HG03469 (cell line): ENCODE measurements around the gene SLC6A13.
"Not testable (repeated sequence)": the region's sequence is repeated elsewhere in the genome, so short reads cannot be mapped to it uniquely, and the experiment has no call there.

Source experiments
- ATAC-seq: cut with Tn5 transposase; IDR thresholded peaks from one replicate; pipeline ENCODE4 v1.9.1; 2021; ENCODE audit warnings: mild to moderate bottlenecking, moderate library complexity, moderate number of reproducible peaks; ENCODE audit not compliant: unreplicated experiment

The SLC6A13 gene

DNA sequence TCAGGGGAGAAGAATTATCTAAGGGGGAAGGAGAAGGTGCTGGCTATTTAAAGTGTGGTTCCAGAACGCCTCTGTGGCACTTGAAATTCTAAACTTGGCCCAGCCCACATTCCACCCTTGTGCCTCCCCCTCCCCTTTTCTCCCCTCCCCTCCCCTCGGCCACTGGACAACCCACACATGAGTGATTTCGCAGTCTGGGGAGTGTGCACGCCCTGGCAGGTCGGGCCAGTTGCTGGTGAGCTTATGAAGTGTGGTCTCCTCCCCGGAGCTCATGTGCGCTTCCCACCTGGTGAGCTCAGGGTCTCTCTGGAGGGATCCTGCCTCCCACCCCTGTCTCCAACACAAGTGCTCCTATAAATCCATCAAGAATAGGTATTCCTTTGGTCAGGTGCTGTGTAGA is at the start of gene SLC6A13:
TSS of gene SLC6A13 (minus strand) at position 20 of the 400 bp plus-strand sequence. CDS start 2,784 bp downstream, outside the sequence.
- ATAC-seq = no peak

DNA sequence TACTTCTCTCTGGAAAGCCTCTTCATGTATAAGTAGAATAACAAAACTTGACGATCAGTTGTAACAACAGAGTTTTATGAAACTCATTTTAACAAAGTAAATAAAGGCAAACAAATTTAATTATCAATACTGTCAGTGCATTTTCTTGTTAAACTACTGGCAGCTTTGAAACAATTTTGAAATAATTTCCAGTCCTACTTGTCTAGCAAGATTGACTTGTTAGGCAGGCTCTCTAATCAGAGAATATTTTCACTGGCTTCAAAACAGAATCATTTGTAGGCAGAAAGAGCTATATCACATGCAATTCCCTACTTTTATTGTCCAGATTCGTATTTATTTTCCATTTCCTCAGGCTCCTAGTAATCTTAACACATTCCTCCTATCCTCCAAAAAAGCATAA is 45.9 kb upstream of the SLC6A13 start:
- ATAC-seq = no peak

DNA sequence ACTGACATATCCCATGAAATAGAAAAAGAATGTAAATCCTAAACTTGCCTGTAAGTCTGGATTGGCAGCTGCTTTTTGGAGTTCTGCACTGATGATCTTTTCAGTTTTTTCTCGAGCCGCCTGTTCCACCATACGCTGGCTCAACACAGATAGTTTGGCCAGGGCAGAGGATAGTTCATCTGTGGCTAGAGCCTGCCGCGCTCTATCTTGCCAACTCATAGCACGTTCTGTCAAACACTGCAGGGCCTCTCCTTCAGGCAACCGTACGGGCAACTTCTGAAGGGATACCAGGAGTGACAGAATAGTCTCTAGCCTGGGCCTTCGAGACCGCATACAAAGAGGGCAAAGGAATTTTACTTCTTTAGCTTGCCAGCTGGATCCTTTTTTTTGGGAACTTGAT is 44.8 kb upstream of the SLC6A13 start:
- no peak for ATAC-seq

DNA sequence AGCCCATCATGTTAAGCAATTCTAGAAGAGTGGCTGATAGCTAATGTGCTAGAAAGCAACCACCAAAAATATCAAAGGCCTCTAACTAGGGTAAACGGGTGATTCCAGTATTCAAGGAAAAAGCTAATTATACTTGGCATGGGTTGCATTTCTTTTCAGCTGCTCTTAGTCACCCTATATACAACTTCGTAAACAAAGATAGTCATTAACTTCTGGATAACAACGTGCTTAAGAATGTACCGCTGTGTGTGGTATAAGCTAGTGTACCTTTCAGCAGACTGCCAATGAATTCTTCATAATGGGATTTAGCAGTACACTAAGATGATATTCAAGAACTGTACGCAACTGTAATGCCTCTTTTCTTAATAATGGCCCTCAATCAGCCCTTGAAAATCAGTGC is 42.2 kb upstream of the SLC6A13 start:
- ATAC-seq = no peak

DNA sequence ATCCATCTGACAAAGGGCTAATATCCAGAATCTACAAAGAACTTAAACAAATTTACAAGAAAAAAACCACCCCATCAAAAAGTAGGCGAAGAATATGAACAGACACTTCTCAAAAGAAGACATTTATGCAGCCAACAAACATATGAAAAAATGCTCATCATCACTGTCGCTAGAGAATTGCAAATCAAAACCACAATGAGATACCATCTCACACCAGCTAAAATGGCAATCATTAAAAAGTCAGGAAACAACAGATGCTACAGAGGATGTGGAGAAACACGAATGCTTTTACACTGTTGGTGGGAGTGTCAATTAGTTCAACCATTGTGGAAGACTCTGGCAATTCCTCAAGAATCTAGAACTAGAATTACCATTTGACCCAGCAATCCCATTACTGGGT is 40.1 kb upstream of the SLC6A13 start:
- ATAC-seq = not testable (repeated sequence)

DNA sequence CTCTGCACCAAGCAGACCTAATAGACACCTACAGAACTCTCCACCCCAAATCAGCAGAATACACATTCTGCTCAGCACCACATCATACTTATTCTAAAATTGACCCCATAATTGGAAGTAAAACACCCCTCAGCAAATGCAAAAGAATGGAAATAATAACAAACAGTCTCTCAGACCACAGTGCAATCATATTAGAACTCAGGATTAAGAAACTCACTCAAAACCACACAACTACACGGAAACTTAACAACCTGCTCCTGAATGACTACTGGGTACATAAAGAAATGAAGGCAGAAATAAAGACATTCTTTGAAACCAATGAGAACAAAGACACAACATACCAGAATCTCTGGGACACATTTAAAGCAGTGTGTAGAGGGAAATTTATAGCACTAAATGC is 37.5 kb upstream of the SLC6A13 start:
- not testable (repeated sequence) for ATAC-seq

DNA sequence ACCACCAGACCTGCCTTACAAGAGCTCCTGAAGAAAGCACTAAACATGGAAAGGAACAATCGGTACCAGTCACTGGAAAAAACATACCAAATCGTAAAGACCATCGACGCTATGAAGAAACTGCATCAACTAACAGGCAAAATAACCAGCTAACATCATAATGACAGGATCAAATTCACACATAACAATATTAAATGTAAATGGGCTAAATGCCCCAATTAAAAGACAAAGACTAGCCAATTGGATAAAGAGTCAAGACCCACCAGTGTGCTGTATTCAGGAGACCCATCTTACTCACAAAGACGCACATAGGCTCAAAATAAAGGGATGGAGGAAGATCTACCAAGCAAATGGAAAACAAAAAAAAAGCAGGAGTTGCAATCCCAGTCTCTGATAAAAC is 36.9 kb upstream of the SLC6A13 start:
- not testable (repeated sequence) for ATAC-seq

DNA sequence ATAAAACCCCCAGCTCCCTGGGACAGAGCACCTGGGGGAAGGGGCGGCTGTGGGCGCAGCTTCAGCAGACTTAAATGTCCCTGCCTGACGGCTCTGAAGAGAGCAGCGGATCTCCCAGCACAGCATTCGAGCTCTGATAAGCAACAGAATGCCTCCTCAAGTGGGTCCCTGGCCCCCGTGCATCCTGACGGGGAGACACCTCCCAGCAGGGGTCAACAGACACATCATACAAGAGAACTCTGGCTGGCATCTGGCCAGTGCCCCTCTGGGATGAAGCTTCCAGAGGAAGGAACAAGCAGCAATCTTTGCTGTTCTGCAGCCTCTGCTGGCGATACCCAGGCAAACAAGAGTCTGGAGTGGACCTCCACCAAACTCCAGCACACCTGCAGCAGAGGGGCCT is 35.4 kb upstream of the SLC6A13 start:
- ATAC-seq = not testable (repeated sequence)

DNA sequence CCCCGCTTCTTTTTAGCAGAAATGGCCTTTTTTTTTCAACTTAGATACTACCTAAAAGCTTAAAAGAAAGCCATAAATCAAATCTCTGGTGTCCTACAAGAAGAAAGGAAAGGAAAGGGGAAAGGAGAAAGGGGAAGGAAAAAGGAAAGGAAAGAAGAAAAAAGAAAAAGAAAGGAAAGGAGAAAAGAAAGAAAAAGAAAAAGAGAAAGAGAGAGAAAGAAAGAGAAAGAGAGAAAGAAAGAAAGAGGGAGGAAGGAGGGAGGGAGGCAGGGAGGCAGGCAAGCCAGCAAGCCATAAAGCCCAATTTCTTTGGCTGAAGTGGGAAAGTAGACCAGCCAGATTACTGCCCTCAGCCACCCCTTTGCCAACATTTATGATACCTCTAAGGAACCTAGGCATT is 32.5 kb upstream of the SLC6A13 start:
- ATAC-seq = no peak

DNA sequence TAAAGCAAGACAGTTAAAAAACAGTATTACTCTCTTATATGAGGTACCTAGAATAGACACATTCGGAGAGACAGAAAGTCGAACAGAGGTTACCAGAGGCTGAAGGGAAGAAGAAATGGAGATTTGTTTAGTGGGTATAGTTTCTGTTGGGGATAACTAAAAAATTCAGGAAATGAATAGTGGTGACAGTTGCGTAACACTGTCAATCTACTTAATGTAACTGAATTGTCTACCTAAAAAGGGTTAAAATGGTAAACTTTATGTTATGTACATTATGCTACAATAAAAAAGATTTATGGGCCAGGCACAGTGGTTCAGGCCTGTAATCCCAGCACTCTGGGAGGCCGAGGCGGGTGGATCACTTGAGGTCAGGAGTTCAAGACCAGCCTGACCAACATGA is 30.6 kb upstream of the SLC6A13 start:
- ATAC-seq = no peak

DNA sequence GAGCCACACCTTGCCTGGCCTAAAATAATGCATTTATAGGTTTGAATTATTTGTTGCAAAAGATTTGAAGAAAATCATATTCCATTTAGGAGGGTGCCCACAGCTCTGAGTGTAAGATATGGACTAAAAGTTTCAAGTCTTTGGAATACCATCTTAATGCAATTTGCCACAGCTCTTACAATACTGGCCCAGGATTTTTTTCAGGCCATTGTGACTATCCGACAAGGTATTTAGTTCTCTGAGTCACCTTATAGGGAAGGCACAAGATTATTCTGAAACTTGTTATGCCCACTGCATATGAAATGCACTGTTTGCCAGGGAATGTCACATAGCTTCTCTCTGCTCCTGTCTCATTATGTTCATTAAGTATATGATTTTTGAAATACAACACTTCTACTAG is 29.6 kb upstream of the SLC6A13 start:
- no peak for ATAC-seq

DNA sequence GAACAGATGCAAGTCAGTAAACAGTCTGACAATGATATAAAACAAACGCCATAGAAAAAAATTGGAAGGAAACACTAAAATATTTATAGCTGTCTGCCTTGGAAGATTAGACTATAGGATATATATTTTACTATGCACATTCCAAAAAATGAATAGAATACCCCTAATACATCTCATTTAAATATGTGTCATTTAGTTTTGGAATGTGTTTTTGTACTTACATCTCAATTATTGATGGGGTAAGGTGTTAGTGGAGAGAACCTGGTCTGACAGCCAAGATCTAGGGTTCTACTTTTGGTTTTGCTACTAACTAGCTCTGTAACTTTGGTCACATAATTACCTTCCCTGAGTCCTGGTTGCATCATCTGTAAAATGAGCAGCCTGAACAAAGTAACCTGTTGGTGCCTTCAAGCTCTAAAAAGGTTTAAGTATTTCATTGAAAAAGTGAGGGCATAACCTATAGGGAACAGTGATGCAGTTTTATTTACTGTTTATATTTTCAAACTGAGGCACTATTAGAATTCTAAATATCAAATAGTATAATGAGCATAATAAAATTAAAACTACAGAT is 28.6 kb upstream of the SLC6A13 start:
- ATAC-seq = no peak

DNA sequence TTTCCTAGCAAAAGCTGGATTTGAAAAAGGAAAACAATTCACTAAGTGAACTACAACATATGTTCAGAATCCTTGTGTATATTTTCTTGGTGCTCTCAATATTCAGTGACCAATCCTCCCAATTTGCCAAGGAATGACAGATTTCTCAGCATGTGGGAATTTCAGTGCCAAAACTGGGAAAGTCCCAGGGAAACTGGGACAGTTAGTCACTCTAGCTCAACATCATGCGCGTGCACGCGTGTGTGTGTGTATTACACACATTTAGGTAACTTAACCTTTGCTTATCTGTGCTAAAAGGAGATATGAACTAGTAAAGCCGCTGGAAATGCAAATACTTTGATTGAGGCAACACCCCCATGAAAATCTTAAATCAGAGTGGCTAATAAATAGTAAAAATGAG is 26.1 kb upstream of the SLC6A13 start:
- no peak for ATAC-seq

DNA sequence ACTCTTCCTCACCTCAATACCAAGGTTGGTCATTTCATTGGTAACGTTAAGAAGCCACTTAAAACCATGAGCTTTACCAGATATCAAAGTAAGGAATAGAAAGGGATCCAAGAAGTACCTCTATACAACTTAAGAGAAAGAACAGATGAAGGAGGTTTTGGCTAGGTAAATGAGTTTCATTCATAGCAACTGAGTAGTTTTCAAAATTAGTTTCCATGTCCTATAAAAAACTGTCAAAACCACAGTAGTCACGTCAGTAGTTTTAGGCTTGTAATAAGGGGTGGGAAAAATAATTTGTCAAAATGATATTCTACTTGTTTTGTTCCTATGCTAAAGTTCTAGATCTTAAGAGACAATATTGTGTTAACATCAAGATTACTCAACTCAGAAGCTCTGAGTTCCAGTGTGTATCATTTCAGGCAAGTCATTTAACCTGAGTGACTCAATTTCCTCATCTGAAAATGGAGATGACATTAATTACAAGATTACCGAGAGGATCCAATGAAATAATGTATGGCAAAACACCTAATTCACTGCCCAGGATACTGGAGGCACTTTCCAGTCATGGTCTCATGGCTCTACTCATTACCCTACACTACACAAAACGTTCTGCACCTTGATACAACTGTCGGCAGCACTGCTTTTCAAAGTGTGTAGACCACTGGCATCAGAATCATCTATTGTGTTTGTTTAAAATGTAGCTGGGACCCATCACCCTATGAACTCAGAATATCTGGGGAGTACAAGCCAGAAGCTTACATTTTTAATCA is 24.1 kb upstream of the SLC6A13 start:
- no peak for ATAC-seq

DNA sequence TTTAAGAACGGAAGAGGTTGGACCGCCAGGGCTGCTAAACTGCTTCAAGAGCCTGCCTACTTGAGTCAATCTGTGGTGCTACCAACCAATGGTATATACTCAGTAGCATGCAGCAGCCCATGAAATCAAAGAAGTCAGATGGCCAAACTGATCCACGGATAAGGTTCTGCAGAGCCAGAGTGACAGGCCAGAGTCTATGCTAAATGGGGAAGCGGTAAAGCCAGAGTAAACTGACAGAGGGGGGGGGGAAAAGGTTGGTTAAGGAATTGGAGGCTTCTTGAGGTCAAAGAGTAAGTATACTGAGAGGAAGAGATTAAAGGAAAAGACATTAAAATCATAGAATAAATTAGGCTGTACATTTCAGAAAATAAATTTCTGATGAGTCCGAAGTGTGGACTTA is 15.4 kb upstream of the SLC6A13 start:
- ATAC-seq = no peak

DNA sequence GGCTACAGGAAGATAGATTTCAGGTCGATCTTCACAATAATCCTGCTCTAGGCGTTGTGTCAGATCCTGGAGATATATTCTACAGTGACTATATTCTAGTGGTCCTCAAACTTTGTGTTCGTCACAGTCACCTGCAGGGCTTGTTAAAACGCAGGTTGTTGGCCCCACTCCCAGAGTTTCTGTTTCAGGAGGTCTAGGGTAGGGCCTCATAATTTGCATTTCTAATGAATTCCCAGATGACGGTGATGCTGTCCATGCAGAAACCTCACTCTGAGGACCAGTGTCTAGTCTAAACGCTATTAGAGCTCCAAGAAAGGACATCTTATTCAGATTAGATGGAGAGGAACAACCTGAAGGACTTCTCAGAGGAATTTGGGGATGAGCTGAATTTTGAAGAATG is 13.2 kb upstream of the SLC6A13 start:
- ATAC-seq = no peak

DNA sequence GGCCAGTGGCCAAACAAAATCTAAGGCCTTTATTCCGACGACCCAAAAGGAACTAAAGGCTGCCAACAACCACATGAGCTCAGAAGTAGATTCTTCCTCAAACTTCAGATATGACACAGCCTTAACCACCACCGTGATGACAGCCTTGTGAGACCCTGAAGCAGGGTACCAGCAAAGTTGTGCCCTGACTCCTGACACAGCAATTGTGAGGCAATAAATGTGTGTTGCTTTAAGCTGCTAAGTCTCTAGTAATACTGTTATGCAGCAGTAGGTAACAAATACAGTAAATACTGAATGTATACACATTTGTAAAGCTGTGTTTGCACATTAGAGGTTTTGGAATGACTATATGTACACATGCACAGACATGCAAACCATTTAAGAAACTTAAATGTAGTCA is 10.7 kb upstream of the SLC6A13 start:
- ATAC-seq = no peak

DNA sequence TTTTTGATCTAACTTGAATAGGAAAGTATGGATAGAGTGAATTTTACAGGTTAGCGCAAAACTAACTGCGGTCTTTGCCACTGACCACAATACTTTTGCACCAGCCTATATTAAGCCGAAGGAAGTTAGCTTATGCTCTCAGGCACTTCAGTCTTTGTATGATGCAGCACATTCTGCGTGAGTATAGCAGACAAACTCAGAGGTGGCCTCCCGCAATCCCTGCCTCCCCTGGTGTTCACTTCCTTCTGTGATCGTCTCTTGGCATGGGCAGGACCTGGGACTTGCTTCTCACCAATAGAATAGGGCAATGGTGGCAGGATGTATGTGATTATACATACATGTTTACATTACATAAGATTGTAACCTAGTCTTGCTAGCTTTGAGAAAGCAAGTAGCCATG is 10.3 kb upstream of the SLC6A13 start:
- ATAC-seq = no peak

DNA sequence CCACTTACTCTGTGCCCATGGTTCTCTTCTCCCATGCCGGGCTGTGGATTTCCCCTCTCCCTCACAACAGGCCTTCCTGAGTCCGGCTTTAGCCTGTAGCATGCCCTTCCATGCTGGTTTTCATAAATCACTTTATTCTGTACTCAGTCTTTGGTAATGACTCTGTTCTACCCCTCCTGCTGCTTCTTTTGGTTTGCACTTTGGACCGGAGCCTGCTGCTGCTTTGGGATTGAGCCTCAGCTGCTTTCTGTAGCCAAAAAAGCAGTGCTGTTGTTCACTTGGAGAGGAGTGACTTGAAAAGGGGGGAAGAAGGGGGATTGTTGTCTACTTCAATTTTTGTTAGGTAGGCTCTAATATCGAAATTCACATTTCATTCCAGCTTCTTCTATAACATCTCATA is 8.5 kb upstream of the SLC6A13 start:
- ATAC-seq = no peak

DNA sequence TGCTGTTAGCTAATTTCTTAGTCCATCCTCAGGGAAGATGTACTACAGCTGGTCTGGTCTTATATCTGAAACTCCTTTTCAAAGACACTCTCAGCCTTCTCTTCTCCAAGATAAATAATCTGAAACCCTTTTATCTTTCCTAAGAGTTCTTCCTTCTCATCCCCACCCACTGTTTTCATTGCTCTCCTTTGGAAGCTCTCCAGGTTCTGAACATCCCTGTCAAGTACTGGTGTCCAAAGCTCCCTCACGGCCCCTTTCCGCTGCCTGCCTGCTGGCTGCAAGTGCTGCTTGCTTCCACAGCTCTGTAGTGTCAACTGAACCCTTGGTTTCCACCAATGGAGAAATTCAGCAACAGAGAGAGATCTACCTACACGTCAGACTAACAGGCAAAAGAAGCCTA is 6.6 kb upstream of the SLC6A13 start:
- no peak for ATAC-seq

DNA sequence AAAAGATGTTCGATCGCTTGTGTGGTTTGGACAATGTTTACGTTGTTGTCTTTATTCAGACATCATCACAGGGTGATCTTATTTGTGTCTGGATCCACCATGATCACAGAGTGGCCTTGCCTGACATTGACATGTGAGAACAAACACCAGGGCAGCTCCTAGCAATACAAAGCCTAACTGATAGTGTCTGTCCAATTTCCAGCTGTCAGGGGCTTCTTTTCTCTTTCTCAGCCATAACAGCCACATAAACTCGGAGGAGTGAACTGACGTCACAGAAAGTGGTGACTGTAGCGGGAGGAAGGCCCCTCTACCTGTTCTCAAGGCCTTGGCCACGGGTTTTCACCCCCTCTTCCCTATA is 5.8 kb upstream of the SLC6A13 start:
- ATAC-seq = no peak

DNA sequence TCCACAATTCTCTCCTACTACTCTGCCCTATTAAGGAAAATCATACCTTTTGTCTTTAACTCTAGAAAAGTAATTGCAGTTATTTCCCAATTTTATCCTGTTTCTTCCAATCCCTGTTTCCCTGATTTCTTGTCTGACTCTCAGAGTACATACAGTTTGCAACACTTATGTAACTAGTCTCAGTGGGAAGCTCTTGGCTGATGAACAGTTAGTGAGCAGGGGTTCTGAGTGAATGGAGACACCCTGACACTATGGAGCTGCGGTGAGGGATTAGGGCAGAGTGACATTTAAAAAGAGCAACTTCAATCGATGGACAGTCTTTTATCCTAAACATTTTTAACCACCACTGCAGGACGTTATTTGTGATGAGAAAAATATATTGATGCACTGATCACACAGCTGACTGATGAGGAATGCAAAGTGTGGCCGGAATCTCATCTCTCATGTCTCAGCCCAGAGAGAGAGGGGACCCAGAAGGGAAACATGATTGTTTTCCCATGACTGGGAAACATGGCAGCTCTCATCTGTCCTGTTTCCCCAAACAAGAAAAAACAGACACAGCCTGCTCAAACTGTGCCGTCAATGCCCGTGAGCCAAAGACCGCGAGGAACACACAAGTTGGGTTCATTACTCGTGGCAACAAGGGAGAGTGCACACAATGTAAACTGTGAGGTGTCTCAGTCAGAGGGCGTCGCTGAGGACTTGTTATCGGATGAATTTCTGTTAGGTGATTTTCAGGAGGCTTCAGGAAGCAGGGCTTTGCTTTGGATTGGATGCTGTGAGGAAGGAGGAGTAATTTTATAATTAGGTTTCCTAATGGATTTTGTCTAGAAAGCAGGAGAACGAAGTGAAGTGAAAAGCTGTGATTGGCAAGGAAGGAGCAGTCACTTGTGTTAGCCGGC is 5.2 kb upstream of the SLC6A13 start:
- ATAC-seq = no peak
